ENCODE data around the gene DDX4.
"Not testable (repeated sequence)": the region's sequence is repeated elsewhere in the genome, so short reads cannot be mapped to it uniquely, and the experiment has no call there.

The DDX4 gene

GRCh38 chr5:55737793-55738192 is at the start of gene DDX4:
DDX4 (plus strand) TSS chr5:55738061; CDS start chr5:55738964, 903 bp downstream.
- DNase-seq: peak in 1 of 10 donors; percentile 46
- intact Hi-C loops (cut with DNase I): no loop called here

GRCh38 chr5:55691265-55692105 is 46.4 kb upstream of the DDX4 start:
- DNase-seq: no peak

GRCh38 chr5:55692106-55692417 is 45.8 kb upstream of the DDX4 start:
- DNase-seq: no peak
- intact Hi-C loops (cut with DNase I): loop anchor here (5.0 kb wide), 2 partner anchors 370 to 520 kb away; partner anchors contain the start of gene CDC20B

More at GRCh38 chr5:55691265-55692105, 46.4 kb upstream of the DDX4 start:
- intact Hi-C loops (cut with DNase I): loop anchor here (2.0 to 5.0 kb wide), 4 partner anchors 285 to 519 kb away; partner anchors contain the start of gene CDC20B

- no peak for DNase-seq
- intact Hi-C loops (cut with DNase I): loop anchor here (5.0 kb wide), 2 partner anchors 370 to 520 kb away; partner anchors contain the start of gene CDC20B
Observed at GRCh38 chr5:55692509-55692908, 45.4 kb upstream of the DDX4 start.

GRCh38 chr5:55694152-55694830 is 43.6 kb upstream of the DDX4 start:
- intact Hi-C loops (cut with DNase I): loop anchor here (5.0 kb wide), 2 partner anchors 372 to 522 kb away; partner anchors contain the start of gene CDC20B

GRCh38 chr5:55696704-55697103 is 41.2 kb upstream of the DDX4 start:
- DNase-seq: peak in 1 of 10 donors; percentile 72
- intact Hi-C loops (cut with DNase I): not testable (repeated sequence)

More at GRCh38 chr5:55694152-55694830, 43.6 kb upstream of the DDX4 start:
- no peak for DNase-seq

- intact Hi-C loops (cut with DNase I): no loop called here
- no peak for DNase-seq
Observed at GRCh38 chr5:55699041-55699688, 38.7 kb upstream of the DDX4 start.

- intact Hi-C loops (cut with DNase I): no loop called here
- no peak for DNase-seq
Observed at GRCh38 chr5:55700745-55701144, 37.1 kb upstream of the DDX4 start.

GRCh38 chr5:55701462-55702103 is 36.3 kb upstream of the DDX4 start:
- no peak for DNase-seq
- intact Hi-C loops (cut with DNase I): no loop called here

GRCh38 chr5:55702598-55703345 is 35.1 kb upstream of the DDX4 start:
- no peak for DNase-seq
- intact Hi-C loops (cut with DNase I): no loop called here

GRCh38 chr5:55706230-55706629 is 31.6 kb upstream of the DDX4 start:
- DNase-seq: no peak
- intact Hi-C loops (cut with DNase I): no loop called here

GRCh38 chr5:55708732-55709131 is 29.1 kb upstream of the DDX4 start:
- intact Hi-C loops (cut with DNase I): no loop called here

GRCh38 chr5:55711507-55712022 is 26.3 kb upstream of the DDX4 start:
- intact Hi-C loops (cut with DNase I): loop anchor here (5.0 kb wide), 1 partner anchor 539 kb away; the partner anchor contains the start of gene CDC20B
- no peak for DNase-seq

More at GRCh38 chr5:55708732-55709131, 29.1 kb upstream of the DDX4 start:
- no peak for DNase-seq

GRCh38 chr5:55712023-55712859 is 25.6 kb upstream of the DDX4 start, which contains the start of gene SLC38A9:
SLC38A9 (minus strand) TSS chr5:55712324; CDS start chr5:55697958, 14,366 bp downstream.
- peak; percentile 92 to 100 (median 97) for DNase-seq
- intact Hi-C loops (cut with DNase I): loop anchor here (5.0 kb wide), 1 partner anchor 540 kb away; the partner anchor contains the start of gene CDC20B

GRCh38 chr5:55713871-55714270 is 24.0 kb upstream of the DDX4 start:
- DNase-seq: no peak
- intact Hi-C loops (cut with DNase I): loop anchor here (5.0 kb wide), 1 partner anchor 542 kb away; the partner anchor contains the start of gene CDC20B

- DNase-seq: no peak
- intact Hi-C loops (cut with DNase I): loop anchor here (5.0 kb wide), 1 partner anchor 542 kb away; the partner anchor contains the start of gene CDC20B
Observed at GRCh38 chr5:55714339-55714738, 23.5 kb upstream of the DDX4 start.

- no peak for DNase-seq
- intact Hi-C loops (cut with DNase I): loop anchor here (5.0 kb wide), 1 partner anchor 542 kb away; the partner anchor contains the start of gene CDC20B
Observed at GRCh38 chr5:55714749-55715148, 23.1 kb upstream of the DDX4 start.

GRCh38 chr5:55715519-55716078 is 22.3 kb upstream of the DDX4 start:
- intact Hi-C loops (cut with DNase I): no loop called here
- DNase-seq: no peak

Measured in posterior cingulate gyrus (tissue), 11 donors.